Cardiac fibroblast (primary cell): Measurements from ENCODE around the gene MSANTD2.
A peak's percentile ranks its signal among the peaks of the same experiment; 100 is the strongest.

ENCODE experiments used
- DNase-seq, 2 donors: peaks; one replicate each; pipeline versions ENCODE4 v3.0.0 to v3.0.0-alpha.2; 2010; ENCODE audit warnings: low read depth in 2 of 2
- H3K4me3 ChIP-seq, 2 donors: replicated peaks in 1 of 2; 1 replicate in 1 of 2; 2 replicates in 1 of 2; pipeline ENCODE4 v1.5.1; 2011; ENCODE audit warnings: low read depth in 2 of 2, low read length in 2 of 2, mild to moderate bottlenecking in 2 of 2, moderate library complexity in 1 of 2
- TF ChIP-seq, protein P1 (sequence below): IDR thresholded peaks from one replicate; pipeline ENCODE4 v1.5.1; 2011; ENCODE audit warnings: low read depth, mild to moderate bottlenecking, low read length, inconsistent platforms

Gene MSANTD2

DNA sequence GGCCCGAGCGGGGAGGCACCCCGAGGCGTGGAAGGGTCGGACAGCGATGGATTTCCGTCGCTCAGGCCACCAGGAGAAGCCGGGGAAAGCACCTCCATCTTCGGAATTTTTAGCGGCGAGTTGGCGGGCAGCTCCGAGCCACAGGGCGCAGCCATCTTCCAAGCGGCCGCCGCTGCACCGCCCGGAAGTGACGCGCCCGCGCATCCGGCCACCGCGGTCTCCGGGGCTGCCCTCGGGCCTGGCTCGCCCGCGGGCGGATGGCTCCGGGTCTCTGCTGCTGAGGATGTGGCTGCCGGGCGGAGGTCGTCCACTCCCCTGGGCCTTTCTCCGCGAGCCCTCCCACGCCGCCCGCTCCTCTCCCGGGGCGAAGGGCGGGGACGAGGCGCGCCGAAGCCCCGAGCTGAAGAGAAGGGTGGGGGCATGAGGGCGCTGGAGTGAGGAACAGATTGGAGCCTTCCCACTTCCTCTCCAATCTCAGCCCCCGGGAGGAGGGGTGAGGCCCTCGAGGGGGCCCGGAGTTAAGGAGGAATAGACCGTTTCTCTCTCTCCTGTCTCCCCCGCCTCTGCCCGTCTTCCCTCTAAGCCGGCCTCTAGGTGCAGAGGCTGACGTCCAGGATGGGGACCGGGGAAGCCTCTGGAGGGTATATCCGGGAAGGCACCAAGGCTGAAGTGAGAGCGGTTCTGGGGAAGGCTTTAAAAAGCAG lies at the start of gene MSANTD2:
Gene MSANTD2, minus strand, starts transcription at position 181 of the 704 bp plus-strand sequence. Its CDS starts 26 bp downstream, at position 155.
- TF ChIP-seq, protein P1, sequence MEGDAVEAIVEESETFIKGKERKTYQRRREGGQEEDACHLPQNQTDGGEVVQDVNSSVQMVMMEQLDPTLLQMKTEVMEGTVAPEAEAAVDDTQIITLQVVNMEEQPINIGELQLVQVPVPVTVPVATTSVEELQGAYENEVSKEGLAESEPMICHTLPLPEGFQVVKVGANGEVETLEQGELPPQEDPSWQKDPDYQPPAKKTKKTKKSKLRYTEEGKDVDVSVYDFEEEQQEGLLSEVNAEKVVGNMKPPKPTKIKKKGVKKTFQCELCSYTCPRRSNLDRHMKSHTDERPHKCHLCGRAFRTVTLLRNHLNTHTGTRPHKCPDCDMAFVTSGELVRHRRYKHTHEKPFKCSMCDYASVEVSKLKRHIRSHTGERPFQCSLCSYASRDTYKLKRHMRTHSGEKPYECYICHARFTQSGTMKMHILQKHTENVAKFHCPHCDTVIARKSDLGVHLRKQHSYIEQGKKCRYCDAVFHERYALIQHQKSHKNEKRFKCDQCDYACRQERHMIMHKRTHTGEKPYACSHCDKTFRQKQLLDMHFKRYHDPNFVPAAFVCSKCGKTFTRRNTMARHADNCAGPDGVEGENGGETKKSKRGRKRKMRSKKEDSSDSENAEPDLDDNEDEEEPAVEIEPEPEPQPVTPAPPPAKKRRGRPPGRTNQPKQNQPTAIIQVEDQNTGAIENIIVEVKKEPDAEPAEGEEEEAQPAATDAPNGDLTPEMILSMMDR, result no peak
- H3K4me3 ChIP-seq, result peak within 1 kb of the TSS; percentile 70 to 82
- peak; percentile 78 to 88 for DNase-seq

DNA sequence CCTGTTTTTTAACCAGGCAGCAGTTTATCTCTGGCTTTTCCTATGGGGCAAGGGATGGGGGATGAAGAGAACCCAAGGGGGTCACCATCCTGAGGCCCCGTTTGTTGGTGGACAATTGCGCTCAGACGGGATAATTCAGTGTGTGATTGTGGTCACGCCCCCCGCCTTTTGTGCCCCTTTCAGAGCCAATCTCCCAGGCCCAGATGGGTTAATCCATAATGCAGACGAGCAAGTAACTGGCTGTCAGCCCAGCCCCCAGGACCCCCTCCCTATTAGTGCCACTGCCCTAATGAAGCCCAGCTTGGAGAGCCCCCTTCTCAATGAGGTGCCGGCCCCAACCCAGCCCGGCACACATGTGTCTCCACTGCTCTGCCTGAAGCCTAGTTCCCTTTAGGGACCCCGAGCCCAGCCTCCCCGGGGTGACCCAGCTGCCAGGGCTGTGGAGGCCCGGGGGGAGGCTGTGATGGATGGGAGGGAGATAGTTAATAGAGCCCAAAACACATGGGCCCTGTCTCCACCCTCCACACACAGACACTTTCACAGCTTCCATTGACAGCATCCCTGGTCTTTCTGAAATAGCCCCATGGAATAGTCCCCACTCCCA lies 46.0 kb upstream of the MSANTD2 start:
- no peak overlapping the region for H3K4me3 ChIP-seq
- DNase-seq, result no peak
- TF ChIP-seq, protein P1, result no peak

DNA sequence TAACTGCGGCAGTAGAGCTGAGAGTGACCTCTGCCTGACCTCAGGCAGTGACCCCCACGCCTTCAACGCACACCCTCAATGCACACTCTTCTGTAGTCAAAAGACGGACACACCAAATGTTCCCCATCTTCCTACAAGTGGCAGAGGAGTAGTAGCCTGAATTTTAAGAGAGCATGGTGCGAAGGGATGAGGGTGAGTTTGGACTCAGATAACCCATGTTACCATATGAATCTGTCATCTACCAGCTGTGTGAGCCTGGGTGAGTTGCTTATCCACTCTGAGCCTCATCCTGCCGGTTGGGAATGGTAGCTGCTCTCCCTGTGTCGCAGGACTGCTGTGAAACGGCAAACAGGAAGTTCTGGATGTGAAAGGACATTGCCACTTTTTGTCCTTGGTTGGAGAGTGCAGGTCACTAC lies 44.5 kb upstream of the MSANTD2 start:
- H3K4me3 ChIP-seq, result no peak overlapping the region
- DNase-seq, result no peak

DNA sequence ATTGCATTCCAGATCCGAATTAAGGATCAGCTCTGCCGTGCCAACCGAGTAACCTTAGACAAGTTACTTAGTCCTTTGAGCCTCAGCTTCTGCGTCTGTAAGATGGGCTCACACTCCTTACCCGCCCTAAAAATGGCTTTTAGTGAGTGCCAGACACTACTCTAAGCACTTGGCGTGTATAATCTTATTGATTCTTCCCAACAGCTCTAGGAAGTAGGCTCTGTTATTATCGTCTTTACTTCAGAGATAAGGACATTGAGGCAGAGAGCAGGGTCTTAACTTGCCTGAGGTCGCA lies 43.4 kb upstream of the MSANTD2 start:
- no peak overlapping the region for H3K4me3 ChIP-seq
- no peak for DNase-seq
- TF ChIP-seq, protein P1, result no peak

More for the DNA sequence above, 44.5 kb upstream of the MSANTD2 start:
- TF ChIP-seq, protein P1, result no peak

DNA sequence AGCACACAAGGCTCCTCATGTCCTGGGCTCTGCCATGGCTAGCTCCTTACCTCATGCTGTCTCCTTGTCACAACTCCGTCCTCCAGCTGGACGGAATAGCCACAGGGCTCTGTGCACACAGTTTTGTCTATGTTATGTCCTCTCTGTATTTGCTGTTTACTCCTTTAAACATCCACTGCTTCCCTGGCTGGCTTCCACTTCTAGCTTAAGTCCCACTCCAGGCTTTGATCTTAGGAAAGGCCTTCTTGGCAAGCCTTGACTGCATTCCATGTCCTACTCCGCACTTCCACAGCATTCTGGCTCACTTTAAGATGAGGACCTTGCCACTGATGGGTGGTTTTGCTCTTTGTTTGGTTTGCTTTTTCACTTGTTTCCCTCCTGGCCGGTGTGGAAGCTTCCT lies 42.1 kb upstream of the MSANTD2 start:
- TF ChIP-seq, protein P1, result no peak
- DNase-seq, result peak in 1 of 2 donors; percentile 26
- H3K4me3 ChIP-seq, result no peak overlapping the region

DNA sequence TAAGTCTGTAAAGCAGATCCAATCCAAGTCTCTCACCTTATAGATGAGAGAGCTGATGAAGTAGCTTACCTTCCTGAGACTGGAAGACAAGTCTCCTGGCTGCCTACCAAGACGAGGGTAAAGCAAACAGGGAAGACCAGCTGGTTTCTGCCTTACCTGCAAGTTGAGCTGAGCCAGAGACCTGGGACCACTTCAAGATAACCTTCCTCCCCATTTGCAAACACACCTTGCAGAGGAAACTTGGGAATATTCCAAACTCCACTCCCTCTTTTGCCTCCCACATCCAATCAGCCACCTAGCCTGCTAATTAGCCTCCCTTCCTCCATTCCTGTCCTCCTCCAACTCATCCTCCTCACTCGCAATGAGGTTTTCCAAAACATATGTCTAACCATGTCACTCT lies 41.6 kb upstream of the MSANTD2 start:
- TF ChIP-seq, protein P1, result no peak

More for the DNA sequence above, 41.6 kb upstream of the MSANTD2 start:
- DNase-seq, result no peak
- H3K4me3 ChIP-seq, result no peak overlapping the region
